GM10248 (cell line): Measurements from ENCODE around the gene WDTC1.
A peak's percentile ranks its signal among the peaks of the same experiment; 100 is the strongest.

Source experiments
- CTCF ChIA-PET: fragments of 300-600 bp; sonication (Branson Sonifier 250); formaldehyde crosslinking; extraction: SDS; loops from one replicate; lab custom pipeline; 2021; ENCODE audit warnings: antibody characterized with exemption; lab: Yijun Ruan, JAX
- POLR2A ChIA-PET: fragments of 350-650 bp; sonication (Branson Sonifier 250); formaldehyde crosslinking; extraction: SDS; loops from one replicate; lab custom pipeline; 2020; ENCODE audit warnings: antibody characterized with exemption; lab: Yijun Ruan, JAX
- DNase-seq: peaks from one replicate; pipeline ENCODE4 v3.0.0; 2012; ENCODE audit errors: extremely low spot score
- TF ChIP-seq, protein P1 (sequence below): IDR thresholded peaks from 2 replicates; pipeline ENCODE4 v1.5.1; 2012; ENCODE audit warnings: mild to moderate bottlenecking, low read depth; ENCODE audit errors: extremely low read depth, missing control alignments, control extremely low read depth

WDTC1 gene

DNA sequence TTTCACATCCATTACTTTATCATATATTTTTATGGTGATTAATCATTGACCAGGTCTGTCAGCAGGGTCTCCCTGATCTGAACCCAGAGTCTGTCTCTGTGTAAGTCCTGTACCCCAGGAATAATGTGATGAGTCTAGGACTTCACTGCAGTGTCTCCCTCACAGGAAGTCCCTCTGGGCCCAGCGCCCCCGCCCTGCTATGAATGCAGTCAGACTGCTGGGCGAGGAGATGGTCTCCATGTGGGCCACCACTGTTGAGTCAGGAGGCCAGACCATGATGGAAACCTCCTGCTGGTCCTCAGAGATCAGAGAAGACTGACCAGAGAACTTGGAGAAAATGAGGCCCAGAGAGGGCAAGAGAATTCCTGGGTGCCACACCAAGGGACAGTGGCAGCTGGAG lies 97.0 kb downstream of the WDTC1 start:
- DNase-seq: no peak
- ChIA-PET POLR2A (no interaction called here), CTCF (interaction anchor here (1.7 to 5.8 kb wide), 8 partner anchors 8 to 178 kb away, joined by 4 to 70 read pairs (median 38); partner anchors contain the start of genes MAP3K6, SYTL1 and TMEM222)
- TF ChIP-seq, protein P1, sequence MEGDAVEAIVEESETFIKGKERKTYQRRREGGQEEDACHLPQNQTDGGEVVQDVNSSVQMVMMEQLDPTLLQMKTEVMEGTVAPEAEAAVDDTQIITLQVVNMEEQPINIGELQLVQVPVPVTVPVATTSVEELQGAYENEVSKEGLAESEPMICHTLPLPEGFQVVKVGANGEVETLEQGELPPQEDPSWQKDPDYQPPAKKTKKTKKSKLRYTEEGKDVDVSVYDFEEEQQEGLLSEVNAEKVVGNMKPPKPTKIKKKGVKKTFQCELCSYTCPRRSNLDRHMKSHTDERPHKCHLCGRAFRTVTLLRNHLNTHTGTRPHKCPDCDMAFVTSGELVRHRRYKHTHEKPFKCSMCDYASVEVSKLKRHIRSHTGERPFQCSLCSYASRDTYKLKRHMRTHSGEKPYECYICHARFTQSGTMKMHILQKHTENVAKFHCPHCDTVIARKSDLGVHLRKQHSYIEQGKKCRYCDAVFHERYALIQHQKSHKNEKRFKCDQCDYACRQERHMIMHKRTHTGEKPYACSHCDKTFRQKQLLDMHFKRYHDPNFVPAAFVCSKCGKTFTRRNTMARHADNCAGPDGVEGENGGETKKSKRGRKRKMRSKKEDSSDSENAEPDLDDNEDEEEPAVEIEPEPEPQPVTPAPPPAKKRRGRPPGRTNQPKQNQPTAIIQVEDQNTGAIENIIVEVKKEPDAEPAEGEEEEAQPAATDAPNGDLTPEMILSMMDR: no peak

DNA sequence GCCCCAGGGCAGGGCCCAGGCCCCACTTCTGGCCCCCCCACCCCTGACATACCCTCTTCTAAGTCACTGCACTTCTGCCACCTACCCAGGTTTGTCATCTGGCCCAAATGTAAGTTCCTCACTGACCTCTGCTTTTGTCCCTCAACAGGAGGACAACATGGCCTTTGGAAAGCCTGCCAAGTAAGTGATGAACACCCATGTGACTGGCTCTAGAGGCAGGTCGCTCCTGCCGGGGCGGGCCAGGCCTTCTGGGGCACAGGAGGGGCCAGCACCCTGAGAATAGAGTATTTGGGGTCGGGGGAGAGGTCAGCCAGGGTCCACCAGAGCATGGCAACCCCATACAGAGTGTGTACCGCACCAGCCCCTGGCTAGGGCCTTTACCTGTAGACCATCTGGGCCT lies 97.5 kb downstream of the WDTC1 start:
- CTCF ChIA-PET: interaction anchor here (0.7 to 5.8 kb wide), 29 partner anchors 8 to 340 kb away, joined by 3 to 70 read pairs (median 5); partner anchors contain the start of genes CD164L2, IFI6, MAP3K6 and SYTL1
- POLR2A ChIA-PET: interaction anchor here (1.0 kb wide), 1 partner anchor 281 kb away, joined by 3 read pairs; no protein-coding TSS in a partner anchor
- DNase-seq: no peak
- TF ChIP-seq, protein P1: no peak

DNA sequence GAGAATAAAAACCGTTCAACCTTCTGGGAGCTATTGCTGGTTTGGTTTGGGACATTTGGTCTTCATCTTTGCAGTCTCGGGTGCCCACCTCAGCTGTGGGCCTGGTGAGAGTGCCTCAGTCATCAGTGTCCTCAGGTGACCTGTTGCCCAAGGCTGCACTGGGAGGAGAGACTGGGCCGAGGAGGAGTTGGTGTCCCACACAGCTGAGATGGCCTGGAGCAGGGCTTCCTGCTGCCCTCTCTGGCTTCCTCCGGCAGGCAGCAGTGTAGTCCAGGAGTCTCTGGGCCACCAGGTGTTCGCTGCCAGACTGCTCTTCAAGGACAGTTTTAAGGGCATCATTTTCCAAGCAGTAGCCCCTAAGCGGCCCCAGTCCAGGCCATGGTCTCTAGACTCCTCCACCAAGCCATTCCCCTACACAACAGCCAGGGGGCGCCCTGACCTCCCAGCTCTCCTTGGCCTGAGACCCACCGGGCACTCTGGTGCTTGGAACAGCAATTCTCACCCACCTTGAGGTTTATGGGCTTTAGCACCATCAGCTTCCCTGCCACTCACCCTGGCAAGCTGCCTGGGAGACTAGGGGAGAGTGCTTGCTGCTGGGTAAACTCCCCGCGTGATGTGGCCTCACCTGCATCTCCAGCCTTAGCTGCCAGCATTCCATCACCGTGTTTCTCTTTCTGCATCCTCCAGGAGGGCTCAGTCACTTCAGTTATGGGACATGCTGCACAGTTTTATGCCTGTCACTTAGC lies 98.3 kb downstream of the WDTC1 start:
- TF ChIP-seq, protein P1: peak; percentile 81
- DNase-seq: peak; percentile 77
- ChIA-PET CTCF (interaction anchor here (0.7 to 5.8 kb wide), 39 partner anchors 9 to 339 kb away, joined by 3 to 70 read pairs (median 4); partner anchors contain the start of genes CD164L2, IFI6, MAP3K6 and SYTL1), POLR2A (interaction anchor here (1.0 kb wide), 1 partner anchor 280 kb away, joined by 3 read pairs; no protein-coding TSS in a partner anchor)

DNA sequence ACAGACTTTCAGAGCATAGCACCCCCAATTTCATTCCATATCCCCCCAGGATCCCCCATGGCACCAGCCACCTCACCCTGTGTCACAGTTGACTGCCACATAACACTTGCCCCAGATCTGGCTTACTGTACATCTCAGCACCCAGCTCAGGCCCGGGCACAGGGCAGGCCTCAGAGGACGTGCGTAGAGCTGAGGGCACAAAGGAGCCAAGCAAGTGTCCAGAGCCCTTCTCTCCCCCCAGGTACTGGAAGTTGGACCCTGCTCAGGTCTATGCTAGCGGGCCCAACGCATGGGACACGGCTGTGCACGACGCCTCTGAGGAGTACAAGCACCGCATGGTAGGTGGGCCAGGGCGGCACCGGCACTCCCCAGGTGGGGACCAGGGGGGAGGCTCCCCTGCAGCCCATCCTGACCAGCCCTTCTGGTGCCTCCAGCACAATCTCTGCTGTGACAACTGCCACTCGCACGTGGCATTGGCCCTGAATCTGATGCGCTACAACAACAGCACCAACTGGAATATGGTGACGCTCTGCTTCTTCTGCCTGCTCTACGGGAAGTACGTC lies 99.4 kb downstream of the WDTC1 start:
- no peak for DNase-seq
- ChIA-PET CTCF (interaction anchor here (0.8 to 5.8 kb wide), 20 partner anchors 10 to 287 kb away, joined by 3 to 70 read pairs (median 10); partner anchors contain the start of genes MAP3K6, SYTL1 and TMEM222), POLR2A (interaction anchor here (1.0 kb wide), 1 partner anchor 26 kb away, joined by 4 read pairs; no protein-coding TSS in a partner anchor)
- TF ChIP-seq, protein P1: no peak

- POLR2A ChIA-PET: interaction anchor here (0.5 kb wide), 1 partner anchor 483 kb away, joined by 3 read pairs; no protein-coding TSS in a partner anchor
- DNase-seq: no peak
These were observed 101.3 kb downstream of the WDTC1 start for GRCh38 chr1:27335506-27336422.

More at GRCh38 chr1:27335506-27336422, 101.3 kb downstream of the WDTC1 start:
- TF ChIP-seq, protein P1: no peak
- CTCF ChIA-PET: interaction anchor here (1.1 to 5.8 kb wide), 7 partner anchors 9 to 61 kb away, joined by 3 to 70 read pairs (median 6); no protein-coding TSS in a partner anchor
